NCI-H2081 treated with DMSO at 0.1 percent for 48 hours (cell line): ENCODE measurements around the gene GPRC6A.

ENCODE experiments used
- DNase-seq: peaks from one replicate; lab custom pipeline; 2025; lab: John Stamatoyannopoulos, UW

GPRC6A gene

DNA sequence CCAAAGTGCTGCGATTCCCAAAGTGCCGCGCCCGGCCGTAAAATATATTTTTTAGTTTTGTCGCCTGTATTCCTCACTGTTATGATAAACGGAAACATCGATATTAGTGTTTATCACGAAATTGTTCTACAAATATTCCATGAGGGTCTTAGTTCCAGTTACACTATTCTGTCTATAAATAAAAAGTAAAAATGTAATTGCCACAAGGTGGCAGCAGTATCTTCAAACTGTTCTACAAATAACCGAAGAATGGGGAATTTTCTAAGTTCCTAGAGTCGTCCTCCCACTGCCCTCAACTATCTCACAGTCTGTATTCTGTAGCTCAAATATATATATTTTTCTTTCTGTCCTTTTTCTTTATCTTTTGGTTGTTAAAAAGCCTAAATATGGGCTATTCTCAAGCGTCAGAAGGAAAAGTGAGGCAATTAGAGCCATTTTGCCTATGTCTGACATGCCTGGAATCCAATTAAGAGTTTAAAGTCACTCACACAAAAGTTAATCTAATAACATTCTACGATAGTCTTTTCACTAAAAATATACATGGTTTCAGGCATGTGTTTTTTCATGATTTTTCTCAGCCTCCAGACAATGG is 49.2 kb downstream of the GPRC6A start:
- no peak for DNase-seq

GRCh38 chr6:116773886-116774285 is 55.0 kb downstream of the GPRC6A start:
- no peak for DNase-seq

DNA sequence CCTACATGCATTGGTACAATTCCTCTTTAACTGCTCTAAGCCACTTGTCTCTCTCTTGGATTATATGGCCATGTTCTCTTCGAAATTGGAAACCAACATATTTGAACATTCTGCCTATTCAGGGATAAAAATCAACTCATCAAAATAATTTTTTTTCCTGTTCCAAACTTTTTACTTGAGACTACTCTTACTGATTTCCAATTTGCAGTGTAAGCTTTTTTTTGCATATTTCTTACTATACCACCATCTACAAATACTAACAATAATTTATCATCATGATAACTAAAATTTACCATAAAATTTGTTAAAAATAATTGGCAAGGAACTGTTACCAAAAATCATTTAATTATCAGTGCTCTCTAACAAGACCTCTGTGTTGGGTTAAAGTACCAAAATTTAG is 56.4 kb downstream of the GPRC6A start:
- no peak for DNase-seq

GRCh38 chr6:116767715-116768114 is 61.2 kb downstream of the GPRC6A start:
- no peak for DNase-seq

DNA sequence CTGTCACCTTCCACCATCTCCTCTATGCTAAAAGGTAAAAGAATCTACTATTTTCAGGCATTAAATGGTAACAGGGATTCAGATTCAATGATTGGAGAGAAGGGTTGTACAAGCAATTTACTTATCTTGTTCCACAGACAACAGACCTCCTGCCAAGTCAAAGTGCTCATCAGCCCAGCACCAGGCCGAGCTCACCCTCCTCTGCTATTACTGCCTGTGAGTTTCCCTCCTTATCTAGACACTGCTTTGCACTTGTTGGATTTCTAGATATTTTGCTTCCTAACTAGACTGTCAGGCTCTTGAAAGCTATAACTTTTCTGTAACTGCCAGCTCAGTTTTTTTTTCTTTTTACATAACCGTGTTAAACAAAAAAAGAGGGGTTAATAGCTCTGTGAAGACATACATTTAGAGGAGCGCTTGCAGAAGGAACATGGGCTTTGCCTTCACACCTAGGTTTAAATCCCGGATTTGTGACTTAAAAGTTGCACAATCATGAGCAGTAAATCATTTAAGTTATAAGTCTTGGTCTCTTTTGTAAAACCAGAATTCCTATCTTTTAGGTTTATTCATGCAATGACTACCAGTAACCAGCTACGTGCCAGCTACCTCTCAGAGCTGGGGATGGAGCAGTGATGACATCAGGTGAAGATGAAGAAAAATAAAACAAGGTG is 62.2 kb downstream of the GPRC6A start:
- DNase-seq: no peak

DNA sequence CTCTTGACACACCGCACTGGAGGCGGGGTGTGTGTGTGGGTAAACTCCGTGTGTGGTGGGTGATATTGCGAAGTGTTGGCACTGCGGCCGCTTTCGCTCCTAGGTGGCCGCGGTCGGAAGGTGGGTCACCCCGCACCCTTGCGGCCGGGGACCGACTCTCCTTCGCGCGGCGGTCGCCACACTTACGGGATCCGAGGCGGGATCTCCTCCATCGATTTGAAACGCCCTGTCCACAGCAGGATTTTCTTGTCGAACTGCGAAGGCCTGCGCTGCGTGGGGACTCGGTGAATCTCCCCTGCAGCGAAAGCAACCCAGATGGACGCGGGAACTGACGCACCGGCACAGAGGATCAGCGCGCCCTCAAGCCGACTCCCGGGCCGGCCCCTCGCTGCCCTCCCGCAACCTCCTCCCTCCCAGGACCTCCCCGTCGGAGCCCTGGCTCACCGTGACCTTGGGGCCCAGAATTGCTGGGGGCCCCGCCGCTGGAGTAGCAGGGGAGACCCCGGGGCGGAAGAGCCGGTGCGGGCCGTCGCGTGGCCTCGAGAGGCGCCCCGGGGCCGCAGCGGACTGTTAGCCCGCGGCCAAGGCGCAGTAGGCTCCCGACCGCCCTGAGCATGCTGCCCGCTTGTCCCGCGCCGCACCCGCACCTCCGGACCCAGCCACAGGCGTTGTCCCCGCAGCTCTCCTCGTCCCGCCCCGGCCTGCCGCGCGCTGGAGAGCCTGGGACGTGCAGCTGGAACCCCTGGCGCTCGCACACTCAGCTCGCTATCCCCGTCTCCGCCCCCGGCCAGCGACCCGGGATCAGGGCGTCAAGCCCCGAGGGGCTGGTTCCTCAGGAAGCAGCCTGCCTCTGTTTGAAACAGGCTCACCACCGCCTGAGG is 63.7 kb downstream of the GPRC6A start, which contains the start of gene FAM162B:
FAM162B (minus strand) TSS at position 759 of the 881 bp plus-strand sequence; CDS start at position 616, 143 bp downstream.
- DNase-seq: no peak

GRCh38 chr6:116764629-116764960 is 64.3 kb downstream of the GPRC6A start:
- DNase-seq: no peak

DNA sequence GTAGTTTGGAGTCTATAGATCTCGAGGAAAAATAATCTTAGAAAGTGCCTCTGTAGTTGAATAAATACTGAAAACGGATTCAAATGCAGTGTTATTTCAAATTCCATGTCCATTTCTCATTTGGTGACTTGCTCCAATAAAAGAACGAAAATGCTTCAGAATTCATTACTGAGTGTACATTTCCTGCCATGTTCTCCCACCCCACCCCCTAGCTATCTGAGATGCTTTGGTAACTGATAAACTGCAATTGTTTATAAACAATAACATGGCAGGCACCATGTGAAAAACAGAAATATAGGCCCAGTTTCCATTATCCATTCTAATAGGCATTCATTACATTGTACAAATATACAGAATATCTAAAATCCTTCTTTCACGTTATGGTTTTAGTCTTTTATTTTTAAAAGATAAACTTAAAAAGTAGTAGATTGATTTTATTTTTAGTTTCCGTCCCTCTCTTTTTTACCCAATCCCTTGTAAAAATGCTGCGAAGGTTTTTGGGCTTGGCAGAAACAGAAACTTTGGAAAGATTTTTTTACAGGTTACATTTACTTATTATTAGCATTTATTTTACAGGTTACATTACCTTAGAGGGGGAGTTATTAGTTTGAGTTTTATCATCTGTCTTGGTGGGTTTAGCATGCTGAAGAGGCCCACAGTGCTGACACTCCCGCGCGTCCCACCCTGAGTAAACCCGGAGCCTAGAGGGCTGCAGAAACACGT is 64.8 kb downstream of the GPRC6A start:
- no peak for DNase-seq

DNA sequence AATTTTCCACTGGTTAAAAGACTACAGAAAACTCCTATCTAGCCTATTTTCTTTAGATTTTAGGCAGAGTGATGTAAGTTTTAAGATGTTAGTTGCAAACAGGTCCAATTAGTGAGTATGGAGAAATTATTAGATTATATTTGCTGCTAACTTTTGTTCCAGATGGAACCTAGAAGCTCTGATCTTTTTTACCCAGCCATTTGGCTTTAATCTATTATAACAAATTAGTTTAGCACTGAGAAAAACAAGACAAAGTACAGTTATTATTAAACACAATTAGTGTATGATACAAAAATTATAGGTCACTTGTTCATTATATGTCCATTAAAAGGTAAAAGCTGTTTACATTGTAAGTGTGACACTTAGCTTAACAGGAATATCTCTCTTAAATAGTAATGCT is 65.8 kb downstream of the GPRC6A start:
- DNase-seq: no peak

- no peak for DNase-seq
Observed at GRCh38 chr6:116762235-116762634, 66.6 kb downstream of the GPRC6A start.

DNA sequence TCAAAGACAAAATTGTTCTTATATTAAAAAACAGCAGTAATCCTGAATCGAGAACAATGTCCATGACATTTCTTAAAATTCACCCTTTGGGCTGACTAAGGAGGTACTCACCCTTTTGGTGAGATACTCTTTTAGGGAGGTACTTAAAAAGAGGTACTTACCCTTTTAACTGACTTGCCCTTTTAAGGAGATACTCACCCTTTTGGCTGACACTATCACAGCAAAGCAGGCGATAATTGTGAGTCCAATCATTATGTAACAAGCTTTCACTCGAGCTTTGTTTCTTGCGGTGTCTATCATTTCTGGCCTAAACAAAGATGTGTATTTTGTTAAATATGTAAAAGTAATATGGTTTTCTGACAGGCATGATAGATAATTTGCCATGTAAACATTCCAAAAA is 67.1 kb downstream of the GPRC6A start:
- no peak for DNase-seq

- no peak for DNase-seq
Observed at GRCh38 chr6:116745176-116745575, 83.7 kb downstream of the GPRC6A start.
